ENCODE results near the gene CCNY. TPM values are rescaled to one million over a fixed set of nuclear protein-coding genes. Genes with fewer than 3 reads are reported as not detected.

The CCNY gene
- total RNA-seq, 2 experiments from 2014 or later, result 37.0 to 55.8 TPM

DNA sequence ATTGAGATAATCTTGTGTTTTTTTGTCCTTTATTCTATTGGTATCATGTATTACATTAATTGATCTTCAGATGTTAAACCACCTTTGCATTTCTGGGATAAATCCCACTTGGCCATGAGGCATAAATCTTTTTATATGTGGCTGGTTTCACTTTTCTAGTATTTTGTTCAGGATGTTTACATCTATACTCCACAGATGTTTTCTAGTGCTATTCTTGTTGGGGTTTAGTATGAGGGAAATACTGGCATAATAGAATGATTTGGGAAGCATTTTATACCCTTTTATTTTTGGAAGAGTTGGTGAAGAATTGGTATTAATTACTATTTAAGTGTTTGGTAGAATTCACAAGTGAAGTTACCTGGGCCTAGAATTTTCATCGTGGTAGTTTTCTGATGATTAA is 41.8 kb upstream of the CCNY start:
- DNase-seq (ENCODE audit: low spot score), result no peak
- H3K36me3 ChIP-seq (ENCODE audit: insufficient read depth, low read length), result no peaks in the 10 kb centered on the region
- H3K9me3 ChIP-seq (ENCODE audit: low read length), result no peaks in the 10 kb centered on the region
- H3K79me2 ChIP-seq (ENCODE audit: insufficient read depth, low read depth, low read length), result no peaks in the 10 kb centered on the region
- no peak overlapping the region for H3K4me3 ChIP-seq (ENCODE audit: low read depth, low read length, poor library complexity, severe bottlenecking)
- intact Hi-C loops (cut with micrococcal nuclease; ENCODE audit: unreplicated experiment), result no loop called here
- H4K20me1 ChIP-seq (ENCODE audit: insufficient read depth, low read length), result no peaks in the 10 kb centered on the region
- ChIA-PET CTCF (ENCODE audit: unreplicated experiment) (no interaction called here), POLR2A (no interaction called here)
- H3K4me1 ChIP-seq (ENCODE audit: insufficient read depth, low read length, poor library complexity, severe bottlenecking), result no peaks in the 10 kb centered on the region
- no peak overlapping the region for H3K27ac ChIP-seq (ENCODE audit: low read depth, low read length, poor library complexity, severe bottlenecking)
- no peak overlapping the region for H2AFZ ChIP-seq (ENCODE audit: low read length)
- BruUV-seq (replicated peaks), result no TSS peak
- H3K4me2 ChIP-seq (ENCODE audit: low read length), result no peak overlapping the region
- H3K9me2 ChIP-seq (ENCODE audit: insufficient read depth, low read length), result no peaks in the 10 kb centered on the region; the same call in 1 of the 2 replicates
- no peak for TF ChIP-seq EZH2phosphoT487 (IDR thresholded peaks at IDR 0.05; ENCODE audit: borderline replicate concordance, low read depth, low read length)
- TF ChIP-seq, protein P1, sequence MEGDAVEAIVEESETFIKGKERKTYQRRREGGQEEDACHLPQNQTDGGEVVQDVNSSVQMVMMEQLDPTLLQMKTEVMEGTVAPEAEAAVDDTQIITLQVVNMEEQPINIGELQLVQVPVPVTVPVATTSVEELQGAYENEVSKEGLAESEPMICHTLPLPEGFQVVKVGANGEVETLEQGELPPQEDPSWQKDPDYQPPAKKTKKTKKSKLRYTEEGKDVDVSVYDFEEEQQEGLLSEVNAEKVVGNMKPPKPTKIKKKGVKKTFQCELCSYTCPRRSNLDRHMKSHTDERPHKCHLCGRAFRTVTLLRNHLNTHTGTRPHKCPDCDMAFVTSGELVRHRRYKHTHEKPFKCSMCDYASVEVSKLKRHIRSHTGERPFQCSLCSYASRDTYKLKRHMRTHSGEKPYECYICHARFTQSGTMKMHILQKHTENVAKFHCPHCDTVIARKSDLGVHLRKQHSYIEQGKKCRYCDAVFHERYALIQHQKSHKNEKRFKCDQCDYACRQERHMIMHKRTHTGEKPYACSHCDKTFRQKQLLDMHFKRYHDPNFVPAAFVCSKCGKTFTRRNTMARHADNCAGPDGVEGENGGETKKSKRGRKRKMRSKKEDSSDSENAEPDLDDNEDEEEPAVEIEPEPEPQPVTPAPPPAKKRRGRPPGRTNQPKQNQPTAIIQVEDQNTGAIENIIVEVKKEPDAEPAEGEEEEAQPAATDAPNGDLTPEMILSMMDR (conservative IDR thresholded peaks at IDR 0.05; ENCODE audit: low read length), result no peak

GRCh38 chr10:35299016-35299415 is 37.3 kb upstream of the CCNY start:
- no TSS peak for BruUV-seq (replicated peaks)
- H3K4me2 ChIP-seq (ENCODE audit: low read length), result no peak overlapping the region
- no peak for DNase-seq (ENCODE audit: low spot score)
- ChIA-PET POLR2A (no interaction called here), CTCF (ENCODE audit: unreplicated experiment) (no interaction called here)
- no peaks in the 10 kb centered on the region for H3K9me3 ChIP-seq (ENCODE audit: low read length)
- intact Hi-C loops (cut with micrococcal nuclease; ENCODE audit: unreplicated experiment), result no loop called here
- no peaks in the 10 kb centered on the region for H4K20me1 ChIP-seq (ENCODE audit: insufficient read depth, low read length)
- H3K4me3 ChIP-seq (ENCODE audit: low read depth, low read length, poor library complexity, severe bottlenecking), result no peak overlapping the region
- no peak overlapping the region for H2AFZ ChIP-seq (ENCODE audit: low read length)
- no peaks in the 10 kb centered on the region for H3K4me1 ChIP-seq (ENCODE audit: insufficient read depth, low read length, poor library complexity, severe bottlenecking)
- no peaks in the 10 kb centered on the region for H3K79me2 ChIP-seq (ENCODE audit: insufficient read depth, low read depth, low read length)
- no peak overlapping the region for H3K27ac ChIP-seq (ENCODE audit: low read depth, low read length, poor library complexity, severe bottlenecking)
- no peaks in the 10 kb centered on the region for H3K36me3 ChIP-seq (ENCODE audit: insufficient read depth, low read length)
- H3K9me2 ChIP-seq (ENCODE audit: insufficient read depth, low read length), result no peaks in the 10 kb centered on the region; the same call in 1 of the 2 replicates
- TF ChIP-seq, protein P1 (conservative IDR thresholded peaks at IDR 0.05; ENCODE audit: low read length), result no peak
- TF ChIP-seq EZH2phosphoT487 (IDR thresholded peaks at IDR 0.05; ENCODE audit: borderline replicate concordance, low read depth, low read length), result no peak

GRCh38 chr10:35300063-35300699 is 36.1 kb upstream of the CCNY start:
- ChIA-PET CTCF (ENCODE audit: unreplicated experiment) (no interaction called here), POLR2A (interaction anchor here (0.6 kb wide), 1 partner anchor 321 kb away, joined by 4 read pairs; no protein-coding TSS in a partner anchor)
- no peak overlapping the region for H3K27ac ChIP-seq (ENCODE audit: low read depth, low read length, poor library complexity, severe bottlenecking)
- no peaks in the 10 kb centered on the region for H3K36me3 ChIP-seq (ENCODE audit: insufficient read depth, low read length)
- no peaks in the 10 kb centered on the region for H3K9me3 ChIP-seq (ENCODE audit: low read length)
- H3K79me2 ChIP-seq (ENCODE audit: insufficient read depth, low read depth, low read length), result no peaks in the 10 kb centered on the region
- H3K9me2 ChIP-seq (ENCODE audit: insufficient read depth, low read length), result no peaks in the 10 kb centered on the region
- TF ChIP-seq, protein P1 (conservative IDR thresholded peaks at IDR 0.05; ENCODE audit: low read length), result no peak
- no peak for TF ChIP-seq EZH2phosphoT487 (IDR thresholded peaks at IDR 0.05; ENCODE audit: borderline replicate concordance, low read depth, low read length)
- H3K4me3 ChIP-seq (ENCODE audit: low read depth, low read length, poor library complexity, severe bottlenecking), result no peak overlapping the region
- intact Hi-C loops (cut with micrococcal nuclease; ENCODE audit: unreplicated experiment), result no loop called here
- BruUV-seq (replicated peaks), result no TSS peak
- no peak overlapping the region for H3K4me2 ChIP-seq (ENCODE audit: low read length)
- no peak for DNase-seq (ENCODE audit: low spot score)
- H2AFZ ChIP-seq (ENCODE audit: low read length), result no peak overlapping the region; the same call in 1 of the 2 replicates
- no peaks in the 10 kb centered on the region for H4K20me1 ChIP-seq (ENCODE audit: insufficient read depth, low read length)
- no peaks in the 10 kb centered on the region for H3K4me1 ChIP-seq (ENCODE audit: insufficient read depth, low read length, poor library complexity, severe bottlenecking)

Data from OCI-LY7 (cell line).